KMS-11 (cell line): ENCODE results near the gene GAB2.

Experiments
- H2AFZ ChIP-seq: fragments of 200-600 bp; sonication (generic); 2 replicates; pipeline ENCODE4 v1.6.1; 2016; ENCODE audit warnings: antibody characterized with exemption, mixed run types, low read depth
- H3K27ac ChIP-seq: fragments of 200-600 bp; sonication (generic); 2 replicates; pipeline ENCODE4 v1.6.1; 2016; ENCODE audit warnings: mild to moderate bottlenecking, mixed run types
- H3K27me3 ChIP-seq: fragments of 200-600 bp; sonication (generic); 2 replicates; pipeline ENCODE4 v1.6.1; 2017; ENCODE audit warnings: mild to moderate bottlenecking, low read depth, mixed run types, moderate library complexity; ENCODE audit not compliant: insufficient read depth
- H3K36me3 ChIP-seq: fragments of 200-600 bp; sonication (generic); 2 replicates; pipeline ENCODE4 v1.6.1; 2017; ENCODE audit warnings: mild to moderate bottlenecking, mixed run types; ENCODE audit not compliant: insufficient read depth
- H3K4me1 ChIP-seq: fragments of 200-600 bp; sonication (generic); 2 replicates; pipeline ENCODE4 v1.6.1; 2016; ENCODE audit warnings: mild to moderate bottlenecking, low read depth, mixed run types; ENCODE audit not compliant: poor library complexity, severe bottlenecking
- H3K4me2 ChIP-seq: fragments of 200-600 bp; sonication (generic); 2 replicates; pipeline ENCODE4 v1.7.0; 2016; ENCODE audit warnings: mild to moderate bottlenecking, mixed run types
- H3K4me3 ChIP-seq: fragments of 200-600 bp; sonication (generic); IDR thresholded peaks from 2 replicates; pipeline ENCODE4 v1.6.1; 2017; ENCODE audit warnings: low read depth, low read length, mixed read lengths; ENCODE audit not compliant: insufficient read depth
- H3K79me2 ChIP-seq: fragments of 200-600 bp; sonication (generic); 2 replicates; pipeline ENCODE4 v1.6.1; 2016; ENCODE audit warnings: low read depth, mixed run types; ENCODE audit not compliant: insufficient read depth
- H3K9ac ChIP-seq: fragments of 200-600 bp; sonication (generic); 2 replicates; pipeline ENCODE4 v1.6.1; 2016; ENCODE audit warnings: mild to moderate bottlenecking, mixed run types
- H4K20me1 ChIP-seq: fragments of 200-600 bp; sonication (generic); 2 replicates; pipeline ENCODE4 v1.6.1; 2016; ENCODE audit warnings: mild to moderate bottlenecking, mixed run types; ENCODE audit not compliant: insufficient read depth
- TF ChIP-seq, protein P1 (sequence below): fragments of 200-600 bp; sonication (generic); conservative IDR thresholded peaks from 2 replicates; pipeline ENCODE4 v1.6.1; 2017; ENCODE audit warnings: low read depth, mild to moderate bottlenecking, antibody characterized with exemption, low read length, moderate library complexity, mixed read lengths

The GAB2 gene

DNA sequence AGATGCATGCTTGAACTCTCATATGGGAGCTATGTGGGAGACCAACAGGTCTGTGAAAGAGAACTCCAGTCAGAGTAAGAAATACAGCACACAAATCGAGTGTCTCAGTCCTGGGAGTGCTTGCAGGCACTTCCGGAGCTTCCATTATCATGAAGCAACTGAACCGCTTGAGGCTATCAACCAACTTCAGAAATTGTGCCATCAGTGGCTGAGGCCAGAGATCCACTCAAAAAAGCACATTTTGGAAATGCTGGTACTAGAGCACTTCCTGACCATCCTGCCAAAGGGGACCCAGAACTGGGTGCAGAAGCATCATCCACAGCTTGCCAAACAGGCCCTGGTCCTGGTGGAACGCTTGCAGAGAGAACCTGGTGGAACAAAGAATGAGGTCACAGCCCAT is 33.4 kb downstream of the GAB2 start:
- H2AFZ ChIP-seq, result no peak overlapping the region
- peaks cover 2% of the 10 kb centered on the region for H3K4me1 ChIP-seq
- H3K36me3 ChIP-seq, result no peaks in the 10 kb centered on the region
- H3K27me3 ChIP-seq, result no peaks in the 10 kb centered on the region
- H3K4me2 ChIP-seq, result no peak overlapping the region
- H3K9ac ChIP-seq, result no peak overlapping the region
- H3K27ac ChIP-seq, result no peak overlapping the region
- no peaks in the 10 kb centered on the region for H3K79me2 ChIP-seq
- no peak overlapping the region for H3K4me3 ChIP-seq
- no peaks in the 10 kb centered on the region for H4K20me1 ChIP-seq
- TF ChIP-seq, protein P1, sequence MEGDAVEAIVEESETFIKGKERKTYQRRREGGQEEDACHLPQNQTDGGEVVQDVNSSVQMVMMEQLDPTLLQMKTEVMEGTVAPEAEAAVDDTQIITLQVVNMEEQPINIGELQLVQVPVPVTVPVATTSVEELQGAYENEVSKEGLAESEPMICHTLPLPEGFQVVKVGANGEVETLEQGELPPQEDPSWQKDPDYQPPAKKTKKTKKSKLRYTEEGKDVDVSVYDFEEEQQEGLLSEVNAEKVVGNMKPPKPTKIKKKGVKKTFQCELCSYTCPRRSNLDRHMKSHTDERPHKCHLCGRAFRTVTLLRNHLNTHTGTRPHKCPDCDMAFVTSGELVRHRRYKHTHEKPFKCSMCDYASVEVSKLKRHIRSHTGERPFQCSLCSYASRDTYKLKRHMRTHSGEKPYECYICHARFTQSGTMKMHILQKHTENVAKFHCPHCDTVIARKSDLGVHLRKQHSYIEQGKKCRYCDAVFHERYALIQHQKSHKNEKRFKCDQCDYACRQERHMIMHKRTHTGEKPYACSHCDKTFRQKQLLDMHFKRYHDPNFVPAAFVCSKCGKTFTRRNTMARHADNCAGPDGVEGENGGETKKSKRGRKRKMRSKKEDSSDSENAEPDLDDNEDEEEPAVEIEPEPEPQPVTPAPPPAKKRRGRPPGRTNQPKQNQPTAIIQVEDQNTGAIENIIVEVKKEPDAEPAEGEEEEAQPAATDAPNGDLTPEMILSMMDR, result no peak

DNA sequence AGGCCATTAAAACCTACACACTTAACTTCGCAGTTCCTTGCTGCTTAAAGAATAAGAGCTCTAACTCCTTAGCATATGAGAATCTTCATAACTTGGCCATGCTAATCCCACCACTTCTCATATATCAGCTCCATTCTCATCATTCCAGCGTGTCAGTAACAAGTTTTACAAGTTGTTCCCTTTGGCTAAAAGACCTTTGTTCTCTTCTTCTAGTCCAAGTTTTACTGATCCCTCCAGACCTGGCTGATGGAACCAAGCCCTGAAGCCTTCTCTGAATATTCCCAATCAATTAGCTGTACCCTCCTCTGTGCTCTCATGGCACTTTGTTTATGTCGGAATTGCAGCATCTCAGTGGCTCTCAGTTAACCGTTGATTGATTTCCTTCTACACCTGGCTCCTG is 35.8 kb downstream of the GAB2 start:
- no peaks in the 10 kb centered on the region for H3K79me2 ChIP-seq
- no peak overlapping the region for H3K4me3 ChIP-seq
- no peak overlapping the region for H3K9ac ChIP-seq
- H4K20me1 ChIP-seq, result no peaks in the 10 kb centered on the region
- H3K4me2 ChIP-seq, result no peak overlapping the region
- no peaks in the 10 kb centered on the region for H3K36me3 ChIP-seq
- H3K27me3 ChIP-seq, result no peaks in the 10 kb centered on the region
- TF ChIP-seq, protein P1, result no peak
- H3K4me1 ChIP-seq, result peaks cover 4% of the 10 kb centered on the region
- no peak overlapping the region for H3K27ac ChIP-seq
- H2AFZ ChIP-seq, result no peak overlapping the region

DNA sequence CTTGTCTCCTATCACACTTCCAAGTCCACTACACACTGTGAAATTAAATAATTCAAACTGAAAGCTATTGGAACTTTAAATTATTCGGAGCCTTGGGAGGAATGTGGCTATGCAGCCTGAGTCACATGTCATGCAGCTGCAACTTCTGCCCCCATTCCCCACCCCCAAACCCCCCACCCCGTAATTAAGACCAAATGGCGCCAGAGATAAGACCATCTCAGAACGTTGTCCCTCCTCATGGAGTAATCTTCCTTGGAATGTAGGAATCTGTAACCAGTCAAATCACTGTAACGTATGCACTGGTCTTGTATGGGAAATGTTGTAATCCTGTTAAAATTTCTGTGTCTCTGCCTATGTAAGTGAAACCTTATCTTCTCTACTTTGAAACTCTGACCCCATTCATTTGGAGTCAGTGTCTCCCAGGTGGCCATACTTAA is 37.0 kb downstream of the GAB2 start:
- no peak overlapping the region for H3K27ac ChIP-seq
- no peaks in the 10 kb centered on the region for H3K27me3 ChIP-seq
- H3K9ac ChIP-seq, result no peak overlapping the region
- H3K36me3 ChIP-seq, result no peaks in the 10 kb centered on the region
- no peaks in the 10 kb centered on the region for H3K79me2 ChIP-seq
- TF ChIP-seq, protein P1, result no peak
- H3K4me3 ChIP-seq, result no peak overlapping the region
- no peak overlapping the region for H3K4me2 ChIP-seq
- H4K20me1 ChIP-seq, result no peaks in the 10 kb centered on the region
- H3K4me1 ChIP-seq, result peaks cover 4% of the 10 kb centered on the region
- H2AFZ ChIP-seq, result no peak overlapping the region

DNA sequence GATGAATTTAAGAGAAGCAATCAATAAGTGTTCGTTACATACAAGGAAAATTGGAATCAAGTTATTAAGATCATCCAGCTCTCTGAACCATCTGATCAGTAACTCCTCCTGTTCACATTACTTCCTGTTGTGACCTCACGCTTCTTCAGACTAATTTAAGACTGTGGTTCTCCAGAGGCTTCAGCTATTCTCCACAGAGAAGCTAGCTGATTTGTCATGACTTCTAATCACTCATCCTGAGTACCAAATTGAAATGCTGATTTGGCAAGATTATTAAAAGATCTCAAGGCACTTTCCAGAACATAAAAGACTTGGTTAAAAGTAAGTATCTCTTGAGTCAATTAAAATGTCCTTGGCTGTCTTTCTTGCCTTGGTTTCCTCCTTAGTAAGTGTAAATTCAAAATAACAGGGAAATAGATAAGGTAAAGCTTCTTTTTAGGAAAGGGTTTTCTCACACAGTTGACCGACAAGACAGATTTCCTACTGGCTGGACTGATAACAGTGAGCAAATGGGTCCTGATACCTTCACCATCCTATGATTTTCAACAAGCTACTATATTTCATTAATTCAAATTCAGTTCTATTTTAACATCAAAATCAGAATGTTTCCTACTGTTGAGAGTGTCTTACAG is 38.5 kb downstream of the GAB2 start:
- Histone ChIP-seq H3K4me2 (no peak overlapping the region), H3K4me1 (peaks cover 4% of the 10 kb centered on the region), H2AFZ (no peak overlapping the region), H4K20me1 (no peaks in the 10 kb centered on the region), H3K4me3 (no peak overlapping the region), H3K36me3 (no peaks in the 10 kb centered on the region), H3K79me2 (no peaks in the 10 kb centered on the region), H3K27me3 (no peaks in the 10 kb centered on the region), H3K27ac (no peak overlapping the region), H3K9ac (no peak overlapping the region)
- TF ChIP-seq, protein P1, result no peak
